HepG2 (cell line): ENCODE measurements around the gene NFILZ. TPM values are rescaled to one million over a fixed set of nuclear protein-coding genes. Genes with fewer than 3 reads are reported as not detected.
A peak's percentile ranks its signal among the peaks of the same experiment; 100 is the strongest.

Experiments used
- ASH2L ChIP-seq: fragments of 300-600, 200-600 bp; sonication (generic); IDR thresholded peaks from 2 replicates; pipeline ENCODE4 v1.7.0; 2017; ENCODE audit warnings: low read depth, mild to moderate bottlenecking, moderate library complexity, mixed read lengths, low read length; ENCODE audit not compliant: insufficient read length
- FOXP4 ChIP-seq: sonication (generic); formaldehyde crosslinking; IDR thresholded peaks from 2 replicates; pipeline ENCODE4 v1.4.0; 2020; ENCODE audit warnings: missing genetic modification reagents
- HOXA9 ChIP-seq: sonication (generic); formaldehyde crosslinking; IDR thresholded peaks from 2 replicates; pipeline ENCODE4 v1.8.1; 2022; ENCODE audit warnings: missing genetic modification reagents, mild to moderate bottlenecking, moderate library complexity, borderline replicate concordance
- JUNB ChIP-seq: sonication (generic); formaldehyde crosslinking; IDR thresholded peaks from 2 replicates; pipeline ENCODE4 v1.8.0; 2022; ENCODE audit warnings: missing genetic modification reagents, mild to moderate bottlenecking, borderline replicate concordance
- KAT8 ChIP-seq: IDR thresholded peaks from 2 replicates; pipeline ENCODE4 v1.6.1; 2016; ENCODE audit warnings: missing genetic modification reagents, missing compliant biosample characterization
- KLF16 ChIP-seq, 2 experiments: sonication (generic) in 1 of 2; formaldehyde crosslinking in 1 of 2; IDR thresholded peaks; 2 replicates each; pipeline versions ENCODE4 v1.6.1 to v1.8.0; 2016 to 2023; ENCODE audit warnings: missing genetic modification reagents in 2 of 2, missing compliant biosample characterization in 1 of 2
- KMT2A ChIP-seq: sonication (generic); formaldehyde crosslinking; IDR thresholded peaks from 2 replicates; pipeline ENCODE4 v1.4.0; 2020; ENCODE audit warnings: missing genetic modification reagents
- NCOA1 ChIP-seq: sonication (generic); formaldehyde crosslinking; IDR thresholded peaks from 2 replicates; pipeline ENCODE4 v1.9.0; 2021; ENCODE audit warnings: missing genetic modification reagents
- NCOA2 ChIP-seq: sonication (generic); formaldehyde crosslinking; IDR thresholded peaks from 2 replicates; pipeline ENCODE4 v1.8.0; 2022; ENCODE audit warnings: inconsistent platforms
- NFATC3 ChIP-seq: sonication (generic); formaldehyde crosslinking; IDR thresholded peaks from 2 replicates; pipeline ENCODE4 v1.5.1; 2020; ENCODE audit warnings: mild to moderate bottlenecking, missing genetic modification reagents
- NR2C2 ChIP-seq: sonication (generic); formaldehyde crosslinking; IDR thresholded peaks from 2 replicates; pipeline ENCODE4 v1.4.0; 2020; ENCODE audit warnings: missing genetic modification reagents, mild to moderate bottlenecking, moderate library complexity, borderline replicate concordance
- POGZ ChIP-seq: sonication (generic); formaldehyde crosslinking; IDR thresholded peaks from 2 replicates; pipeline ENCODE4 v1.4.0; 2020; ENCODE audit warnings: mild to moderate bottlenecking, missing genetic modification reagents
- RAD21 ChIP-seq: fragments of 450-650 bp; formaldehyde crosslinking; IDR thresholded peaks from 2 replicates; pipeline ENCODE4 v1.5.0; 2020; ENCODE audit warnings: mild to moderate bottlenecking
- SALL1 ChIP-seq: sonication (generic); formaldehyde crosslinking; IDR thresholded peaks from 2 replicates; pipeline ENCODE4 v1.8.0; 2022; ENCODE audit warnings: mild to moderate bottlenecking, missing genetic modification reagents
- SMC3 ChIP-seq: IDR thresholded peaks from 2 replicates; pipeline ENCODE4 v1.6.1; 2011; ENCODE audit warnings: low read length, improper control_type of control experiment
- SOX13 ChIP-seq, 3 experiments: fragments of 450-650 bp in 1 of 3; sonication (generic) in 1 of 3; formaldehyde crosslinking in 1 of 3; IDR thresholded peaks in 2 of 3; conservative IDR thresholded peaks in 1 of 3; 2 replicates each; pipeline versions ENCODE4 v1.5.0 to v1.6.1; 2016 to 2020; ENCODE audit warnings: antibody characterized with exemption in 1 of 3, mild to moderate bottlenecking in 1 of 3, missing compliant biosample characterization in 1 of 3, missing genetic modification reagents in 1 of 3, moderate library complexity in 1 of 3
- SOX5 ChIP-seq: IDR thresholded peaks from 2 replicates; pipeline ENCODE4 v1.6.1; 2016; ENCODE audit warnings: borderline replicate concordance
- TERF1 ChIP-seq: sonication (generic); formaldehyde crosslinking; IDR thresholded peaks from 2 replicates; pipeline ENCODE4 v1.8.0; 2022; ENCODE audit warnings: mild to moderate bottlenecking, missing genetic modification reagents, moderate library complexity
- ZNF143 ChIP-seq: sonication (generic); formaldehyde crosslinking; IDR thresholded peaks from 2 replicates; pipeline ENCODE4 v1.4.0; 2020; ENCODE audit warnings: missing genetic modification reagents
- ZNF292 ChIP-seq: sonication (generic); formaldehyde crosslinking; IDR thresholded peaks from 2 replicates; pipeline ENCODE4 v1.8.1; 2022; ENCODE audit warnings: mild to moderate bottlenecking, low read depth, missing genetic modification reagents, borderline replicate concordance
- ZNF331 ChIP-seq: sonication (generic); formaldehyde crosslinking; IDR thresholded peaks from 2 replicates; pipeline ENCODE4 v1.4.0; 2020; ENCODE audit warnings: missing genetic modification reagents
- ZNF501 ChIP-seq: sonication (generic); formaldehyde crosslinking; IDR thresholded peaks from 2 replicates; pipeline ENCODE4 v1.5.1; 2020; ENCODE audit warnings: mild to moderate bottlenecking, moderate library complexity, missing genetic modification reagents
- ZNF597 ChIP-seq: sonication (generic); formaldehyde crosslinking; IDR thresholded peaks from 2 replicates; pipeline ENCODE4 v1.5.0; 2020; ENCODE audit warnings: missing genetic modification reagents
- ZNF678 ChIP-seq: sonication (generic); formaldehyde crosslinking; IDR thresholded peaks from 2 replicates; pipeline ENCODE4 v1.4.0; 2020; ENCODE audit warnings: mild to moderate bottlenecking, missing genetic modification reagents
- ZNF737 ChIP-seq: sonication (generic); formaldehyde crosslinking; IDR thresholded peaks from 2 replicates; pipeline ENCODE4 v1.5.0; 2020; ENCODE audit warnings: missing genetic modification reagents, mild to moderate bottlenecking, borderline replicate concordance
- ZNF747 ChIP-seq: sonication (generic); formaldehyde crosslinking; IDR thresholded peaks from 2 replicates; pipeline ENCODE4 v1.8.1; 2023; ENCODE audit warnings: missing genetic modification reagents, mild to moderate bottlenecking, borderline replicate concordance
- ZNF883 ChIP-seq: sonication (generic); formaldehyde crosslinking; IDR thresholded peaks from 2 replicates; pipeline ENCODE4 v1.5.1; 2020; ENCODE audit warnings: mild to moderate bottlenecking, missing genetic modification reagents; ENCODE audit errors: not compliant biosample characterization
- polyA plus RNA-seq, 8 experiments: library from polyadenylated mRNA; depleted of rRNA in 3 of 8; stranded (reverse) in 7 of 8; unstranded in 1 of 8; fragments of >200 nt; fragmentation: Illumina TruSeq in 4 of 8; extraction: Trizol in 4 of 8; gene quantifications; 2 replicates each; pipeline versions ENCODE4 v1.2.1 to v1.2.3, GENCODE V29; 2011 to 2016; ENCODE audit warnings: low read depth in 4 of 8, missing spikeins in 1 of 8, mixed read lengths in 1 of 8; ENCODE audit not compliant: insufficient read depth in 1 of 8
- total RNA-seq, 5 experiments: library from RNA; depleted of rRNA; stranded (reverse); fragments of >200 nt; fragmentation: Illumina TruSeq; extraction: Trizol; gene quantifications; 2 replicates each; pipeline ENCODE4 v1.2.3, GENCODE V29; 2016; ENCODE audit warnings: low read depth in 1 of 5

NFILZ gene
- total and polyA plus RNA-seq, 2 of the 13 experiments (the other 11 are each of a cell fraction or from before 2014, with no cell fraction given), result not detected

- TF ChIP-seq NR2C2 (CRISPR knock-in tag) (peak; percentile 31; the same call in 1 of the 2 replicates), SMC3 (peak; percentile 45; the same call in 1 of the 2 replicates), ZNF292 (CRISPR knock-in tag) (peak; percentile 55; the same call in 1 of the 2 replicates), ZNF143 (no peak), RAD21 (no peak), ZNF331 (CRISPR knock-in tag) (0 out of 2 replicates have a peak, but pooled peaks have one; percentile 15), FOXP4 (CRISPR knock-in tag) (peak; percentile 87), ZNF883 (CRISPR knock-in tag) (no peak), ZNF747 (CRISPR knock-in tag) (peak; percentile 68; the same call in 1 of the 2 replicates), NFATC3 (CRISPR knock-in tag) (no peak), KAT8 (CRISPR knock-in tag) (peak; percentile 54; the same call in 1 of the 2 replicates), ZNF678 (CRISPR knock-in tag) (no peak), ZNF597 (CRISPR knock-in tag) (no peak), NCOA2 (CRISPR knock-in tag) (peak; percentile 82), NCOA1 (CRISPR knock-in tag) (0 out of 2 replicates have a peak, but pooled peaks have one; percentile 46), POGZ (CRISPR knock-in tag) (0 out of 2 replicates have a peak, but pooled peaks have one; percentile 26), TERF1 (CRISPR knock-in tag) (no peak), JUNB (no peak), SOX5 (peak; percentile 88), ASH2L (peak; percentile 70), SOX13 (IDR thresholded peaks at IDR 0.05) (no peak), SOX13 (CRISPR knock-in tag; conservative IDR thresholded peaks at IDR 0.05 in 1 of 2, IDR thresholded peaks at IDR 0.05 in 1 of 2) (peak in 1 of 2 experiments; percentile 77; a peak in 1 of 4 replicates), HOXA9 (CRISPR knock-in tag) (no peak), KLF16 (CRISPR knock-in tag; IDR thresholded peaks at IDR 0.05) (peak in 1 of 2 experiments; percentile 74; a peak in 1 of 4 replicates), SALL1 (CRISPR knock-in tag) (peak; percentile 74), ZNF501 (CRISPR knock-in tag) (no peak), ZNF737 (no peak; the same call in 1 of the 2 replicates), KMT2A (CRISPR knock-in tag) (no peak)
Observed at GRCh38 chr19:8640402-8641004, 10.1 kb downstream of the NFILZ start (continued).
